CD1c-positive myeloid dendritic cell (primary cell): ENCODE measurements around the gene ZNF610.
"Not testable (repeated sequence)": the region's sequence is repeated elsewhere in the genome, so short reads cannot be mapped to it uniquely, and the experiment has no call there.

ENCODE experiments used
- DNase-seq: peaks from one replicate; pipeline ENCODE4 v3.0.0-alpha.2; 2016; ENCODE audit errors: extremely low spot score

ZNF610 gene

DNA sequence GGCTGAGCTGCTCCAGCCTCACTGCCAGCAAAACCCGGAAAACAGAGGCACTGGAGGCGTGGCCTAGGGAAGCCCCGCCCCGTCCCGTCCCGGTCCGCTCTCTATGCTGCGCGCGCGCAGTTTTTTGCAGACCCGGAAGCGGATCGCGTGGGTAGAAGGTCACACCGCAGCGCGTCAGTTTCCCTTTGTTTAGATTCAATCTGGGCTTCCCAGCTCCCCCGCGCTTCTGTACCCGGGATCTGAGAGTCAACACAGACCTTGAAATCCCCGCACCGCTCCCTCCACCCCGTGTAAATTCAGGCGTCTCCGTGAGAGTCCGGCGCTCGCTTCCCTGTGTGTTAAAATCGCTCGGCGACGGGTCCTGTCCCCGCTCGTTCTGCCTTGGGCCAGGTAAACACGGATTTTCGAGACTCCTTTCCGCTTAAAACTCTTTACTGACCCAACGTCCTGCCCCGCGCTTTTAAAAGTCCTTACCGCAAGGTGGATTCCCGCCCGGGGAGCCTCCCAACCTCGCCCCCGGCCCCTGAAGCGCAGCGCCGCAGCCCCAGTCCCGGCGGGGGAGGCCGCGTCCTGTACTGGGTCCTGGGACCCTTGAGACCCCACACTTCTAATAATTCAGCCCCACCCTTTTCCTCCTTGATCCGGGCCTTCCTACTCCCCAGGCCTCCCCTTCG is at the start of gene ZNF610:
TSS of gene ZNF610 (plus strand) at position 127 of the 674 bp plus-strand sequence. CDS start 12,930 bp downstream, outside the sequence.
- DNase-seq = peak; percentile 95

DNA sequence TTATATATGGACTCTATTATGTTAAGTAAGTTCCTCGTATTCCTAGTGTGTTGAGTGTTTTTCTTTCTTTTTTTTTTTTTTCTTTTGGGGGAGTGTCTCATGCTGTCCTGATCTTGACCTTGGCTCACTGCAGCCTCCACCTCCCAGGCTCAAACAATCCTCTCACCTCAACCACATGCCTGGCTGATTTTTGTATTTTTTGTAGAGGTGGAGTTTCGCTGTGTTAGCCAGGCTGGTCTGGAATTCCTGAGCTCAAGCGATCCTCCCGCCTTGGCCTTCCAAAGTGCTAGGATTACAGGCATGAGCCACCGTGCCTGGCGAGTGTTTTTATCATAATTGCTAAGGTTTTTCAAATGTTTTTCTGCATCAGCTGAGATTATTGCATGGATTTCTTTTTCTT is 49.8 kb upstream of the ZNF610 start:
- no peak for DNase-seq

DNA sequence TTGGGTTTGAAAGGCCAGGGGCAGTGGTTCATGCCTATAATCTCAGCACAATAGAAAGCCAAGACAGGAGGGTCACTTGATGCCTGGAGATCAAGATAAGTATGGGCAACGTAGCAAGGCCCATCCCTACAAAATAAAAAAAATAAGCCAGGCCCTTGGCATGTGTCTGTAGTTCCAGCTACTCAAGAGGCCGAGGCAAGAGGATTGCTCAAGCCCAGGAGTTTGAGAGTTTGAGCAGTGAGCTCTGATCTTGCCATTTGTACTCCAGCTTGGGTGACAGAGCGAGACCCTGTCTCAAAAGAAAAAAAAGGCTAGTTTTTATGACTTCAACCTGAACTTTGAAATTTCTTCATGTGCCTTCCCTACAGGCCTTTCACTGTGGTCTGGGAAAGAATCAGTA is 44.3 kb upstream of the ZNF610 start:
- no peak for DNase-seq

DNA sequence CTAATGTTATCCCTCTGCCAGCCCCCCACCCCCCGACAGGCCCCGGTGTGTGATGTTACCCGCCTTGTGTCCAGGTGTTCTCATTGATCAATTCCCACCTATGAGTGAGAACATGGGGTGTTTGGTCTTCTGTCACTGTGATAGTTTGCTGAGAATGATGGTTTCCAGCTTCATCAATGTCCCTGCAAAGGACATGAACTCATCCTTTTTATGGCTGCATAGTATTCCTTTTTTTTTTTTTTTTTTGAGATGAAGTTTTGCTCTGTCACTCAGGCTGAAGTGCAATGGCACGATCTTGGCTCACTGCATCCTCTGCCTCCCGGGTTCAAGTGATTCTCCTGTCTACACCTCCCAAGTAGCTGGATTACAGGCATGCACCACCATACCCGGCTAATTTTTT is 43.1 kb upstream of the ZNF610 start:
- DNase-seq = not testable (repeated sequence)

DNA sequence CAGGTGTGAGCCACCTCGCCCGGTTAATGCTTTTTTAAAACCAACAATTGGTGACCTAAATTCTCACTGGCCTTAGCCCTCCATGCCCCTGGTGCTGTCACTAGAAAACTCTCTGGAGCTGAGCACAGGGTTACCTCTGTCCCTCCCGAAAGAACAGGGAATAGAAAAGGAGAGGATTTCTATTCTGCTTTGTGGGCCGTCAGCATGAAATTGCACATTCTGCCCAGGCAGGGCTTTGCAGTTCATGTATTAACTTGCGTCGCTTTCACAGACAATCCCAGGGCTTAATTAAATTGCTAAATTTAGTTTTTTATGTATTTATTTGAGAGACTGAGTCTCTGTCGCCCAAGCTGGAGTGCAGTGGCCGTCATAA is 39.7 kb upstream of the ZNF610 start:
- no peak for DNase-seq

DNA sequence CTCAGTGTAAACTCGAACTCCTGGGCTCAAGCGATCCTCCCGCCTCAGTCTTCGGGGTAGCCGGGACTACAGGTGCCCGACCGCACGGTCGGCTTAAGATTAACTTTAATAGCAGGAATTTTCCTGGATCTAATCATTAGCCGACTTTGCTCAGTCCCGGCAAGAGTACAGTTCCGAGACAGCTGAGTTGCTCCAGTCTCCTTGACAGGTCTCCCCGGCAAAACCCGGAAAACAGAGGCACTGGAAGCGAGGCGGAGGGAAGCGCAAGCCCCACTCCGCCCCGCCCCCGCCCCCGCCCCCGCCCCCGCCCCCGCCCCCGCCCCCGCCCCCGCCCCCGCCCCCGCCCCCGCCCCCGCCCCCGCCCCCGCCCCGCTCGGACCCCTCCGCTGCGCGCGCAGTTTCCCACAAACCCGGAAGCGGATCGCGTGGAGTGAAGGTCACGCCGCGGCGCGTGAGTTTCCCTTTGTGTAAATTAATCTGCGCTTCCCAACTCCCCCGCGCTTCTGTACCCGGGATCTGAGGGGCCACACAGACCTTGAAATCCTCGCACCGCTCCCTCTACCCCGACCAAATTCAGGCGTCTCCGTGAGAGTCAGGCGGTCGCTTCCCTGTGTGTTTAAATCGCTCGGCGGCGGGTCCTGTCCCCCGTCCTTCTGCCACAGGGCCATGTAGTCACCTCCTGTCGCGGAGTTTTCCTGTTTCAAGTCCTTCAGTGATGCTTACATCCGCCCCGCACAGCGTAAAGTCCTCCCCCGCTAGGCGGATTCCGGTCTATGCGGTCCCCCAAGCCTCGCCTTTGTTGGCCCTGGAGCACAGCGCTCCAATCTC is 39.1 kb upstream of the ZNF610 start, which contains the start of gene ZNF480:
TSS of gene ZNF480 (plus strand) at position 397 of the 828 bp plus-strand sequence. CDS start 3,244 bp downstream, outside the sequence.
- peak; percentile 78 for DNase-seq

DNA sequence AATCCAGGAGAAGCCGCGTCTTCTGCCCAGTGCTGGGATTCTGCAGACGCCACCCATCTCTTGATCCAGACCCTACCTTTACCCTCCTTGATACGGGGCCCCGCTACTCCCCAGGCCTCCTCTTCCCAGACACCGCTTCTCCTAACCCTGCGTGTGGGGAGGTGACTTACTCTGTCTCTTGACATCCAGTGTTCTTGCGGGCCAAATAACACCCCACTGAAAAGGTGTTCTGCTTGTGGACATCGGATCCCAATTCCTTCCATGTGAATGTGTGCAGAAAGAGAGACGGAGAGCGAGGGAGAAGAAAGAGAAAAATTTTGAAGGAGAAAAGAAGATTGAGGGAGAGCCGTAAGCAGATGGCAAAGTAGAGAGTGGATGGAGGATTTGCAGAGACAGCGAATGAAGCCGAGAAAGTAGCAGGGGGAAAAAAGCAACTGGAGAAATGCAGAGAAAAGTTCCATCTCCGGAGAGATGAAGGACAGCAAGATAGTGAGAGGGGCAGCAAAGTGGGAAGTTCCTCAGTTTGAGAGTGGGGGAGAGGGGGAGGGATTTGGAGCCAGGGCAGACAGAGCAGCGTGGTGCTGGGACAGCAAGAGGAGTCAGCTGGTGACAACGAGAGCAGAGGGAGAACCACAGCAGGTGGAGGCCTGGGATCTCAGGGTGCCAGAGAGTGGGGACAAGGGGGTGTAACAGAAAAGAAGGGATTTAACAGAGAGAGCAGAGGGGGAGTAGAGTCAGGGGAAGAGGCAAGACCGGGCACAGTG is 38.3 kb upstream of the ZNF610 start:
- no peak for DNase-seq

DNA sequence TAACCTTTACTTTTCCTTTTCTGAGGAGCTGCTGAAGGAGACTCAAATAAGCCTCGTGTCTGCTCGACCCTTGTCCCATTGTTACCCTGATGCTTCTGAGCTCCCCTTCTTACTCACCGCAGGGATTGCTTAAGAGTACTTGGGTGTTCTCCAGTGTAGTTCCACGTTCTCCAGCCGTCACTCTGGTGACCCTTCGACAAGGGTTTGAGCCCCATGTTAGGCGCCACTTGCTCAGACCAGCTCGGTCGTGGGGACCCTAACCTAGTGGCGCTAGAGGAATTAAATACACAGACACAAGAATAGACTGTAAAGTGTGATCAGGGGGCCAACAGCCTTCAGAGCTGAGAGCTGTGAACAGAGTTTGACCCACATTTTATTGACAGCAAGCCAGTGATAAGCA is 28.8 kb upstream of the ZNF610 start:
- DNase-seq = no peak

DNA sequence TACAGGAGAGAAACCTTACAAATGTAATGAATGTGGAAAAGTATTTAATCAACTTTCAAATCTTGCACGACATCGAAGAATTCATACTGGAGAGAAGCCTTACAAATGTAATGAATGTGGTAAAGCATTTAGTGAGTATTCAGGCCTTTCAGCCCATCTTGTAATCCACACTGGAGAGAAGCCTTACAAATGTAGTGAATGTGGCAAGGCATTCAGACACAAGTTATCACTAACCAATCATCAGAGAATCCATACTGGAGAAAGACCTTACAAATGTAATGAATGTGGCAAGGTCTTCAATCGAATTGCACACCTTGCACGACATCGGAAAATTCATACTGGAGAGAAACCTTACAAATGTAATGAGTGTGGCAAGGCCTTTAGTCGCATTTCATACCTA is 13.6 kb upstream of the ZNF610 start:
- DNase-seq = no peak

DNA sequence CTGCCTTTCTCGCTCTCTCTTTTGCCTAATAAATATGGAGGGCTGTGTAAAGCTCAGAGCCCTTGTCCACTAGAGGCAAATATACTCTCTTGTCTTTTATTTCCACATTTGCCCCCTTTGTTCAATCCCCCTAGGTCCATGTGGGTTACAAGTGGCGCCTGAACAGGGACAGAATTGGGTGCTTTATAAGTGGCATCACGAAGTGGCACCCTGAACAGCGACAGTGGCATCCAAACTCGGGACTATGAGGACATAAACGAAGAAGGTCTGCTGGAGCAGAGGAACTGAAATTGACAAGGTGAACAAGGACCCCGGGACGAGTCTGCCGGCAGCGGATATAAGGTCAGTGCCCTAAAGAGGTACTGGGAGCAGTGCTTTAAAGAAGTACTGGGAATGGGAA is 4.3 kb upstream of the ZNF610 start:
- DNase-seq = no peak

DNA sequence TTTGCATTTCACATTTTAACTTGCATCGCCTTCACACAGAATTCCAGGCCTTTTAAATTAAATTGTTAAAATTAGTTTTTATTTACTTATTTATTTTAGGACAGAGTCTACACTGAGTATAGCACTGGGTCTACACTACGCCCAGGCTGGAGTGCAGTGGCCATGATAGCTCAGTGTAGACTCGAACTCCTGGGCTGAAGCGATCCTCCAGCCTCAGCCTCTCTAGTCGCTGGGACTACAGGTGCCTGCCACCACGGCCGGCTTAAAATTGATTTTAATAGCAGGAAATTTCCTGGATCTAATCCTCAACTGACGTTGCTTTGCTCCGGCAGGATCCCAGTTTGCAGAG is 301 bp upstream of the ZNF610 start:
- no peak for DNase-seq

DNA sequence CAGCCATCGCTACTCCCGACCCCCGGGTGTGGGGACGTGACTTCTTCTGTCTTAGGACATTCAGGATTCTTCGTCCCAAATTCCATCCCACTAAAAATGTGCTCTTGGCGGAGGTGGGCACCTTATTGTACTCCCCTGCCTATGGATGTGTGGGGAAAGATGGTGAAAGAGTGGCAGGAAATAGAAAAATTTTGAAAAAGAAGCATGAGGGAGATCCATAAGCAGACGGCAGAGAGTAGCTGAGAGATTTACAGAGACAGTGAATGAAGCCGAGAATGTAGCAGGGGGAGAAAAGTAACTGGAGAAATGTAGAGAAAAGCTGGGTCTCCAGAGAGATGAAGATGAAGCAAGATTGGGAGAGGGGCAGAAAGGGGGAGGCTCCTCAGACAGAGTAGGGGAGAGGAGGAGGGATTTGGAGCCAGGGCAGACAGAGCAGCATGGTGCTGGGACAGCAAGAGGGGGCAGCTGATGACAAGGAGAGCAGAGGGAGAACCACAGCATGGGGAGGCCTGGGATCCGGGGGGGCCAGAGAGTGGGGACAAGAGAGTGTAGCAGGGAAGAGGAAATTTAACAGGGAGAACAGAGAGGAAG is 843 bp downstream of the ZNF610 start:
- no peak for DNase-seq

DNA sequence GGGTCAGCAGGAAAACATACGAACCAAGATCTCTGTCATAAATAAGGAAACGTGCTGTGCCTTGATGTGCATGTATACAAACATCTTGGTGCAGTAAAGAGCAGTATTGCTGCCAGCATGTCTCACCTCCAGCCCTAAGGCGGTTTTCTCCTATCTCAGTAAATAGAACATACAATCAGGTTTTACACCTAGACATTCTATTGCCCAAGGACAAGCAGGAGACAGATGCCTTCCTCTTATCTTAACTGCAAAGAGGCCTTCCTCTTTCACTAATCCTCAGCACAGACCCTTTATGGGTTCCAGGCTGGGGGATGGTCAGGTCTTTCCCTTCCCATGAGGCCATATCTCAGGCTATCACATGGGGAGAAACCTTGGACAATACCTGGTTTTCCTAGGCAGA is 3.0 kb downstream of the ZNF610 start:
- DNase-seq = not testable (repeated sequence)

DNA sequence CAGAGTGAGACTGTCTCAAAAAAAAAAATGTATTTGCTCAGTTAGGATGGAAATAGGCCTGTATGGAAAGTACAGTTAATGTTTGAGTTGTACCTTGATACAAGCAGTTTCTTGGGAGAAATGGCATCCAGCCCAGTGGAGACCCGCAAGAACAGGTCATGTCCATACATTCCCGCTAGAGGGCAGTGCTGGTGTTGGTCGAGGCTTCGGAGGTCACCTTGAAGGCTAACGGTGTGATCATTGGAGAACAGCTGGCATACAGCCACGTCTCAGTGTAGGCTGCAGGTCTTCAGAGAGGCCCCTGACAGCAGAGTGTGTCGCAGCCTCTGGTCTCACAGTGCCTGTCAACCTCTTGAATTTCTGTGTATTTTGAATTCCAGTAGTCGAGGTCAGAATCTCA is 7.5 kb downstream of the ZNF610 start:
- peak; percentile 53 for DNase-seq

DNA sequence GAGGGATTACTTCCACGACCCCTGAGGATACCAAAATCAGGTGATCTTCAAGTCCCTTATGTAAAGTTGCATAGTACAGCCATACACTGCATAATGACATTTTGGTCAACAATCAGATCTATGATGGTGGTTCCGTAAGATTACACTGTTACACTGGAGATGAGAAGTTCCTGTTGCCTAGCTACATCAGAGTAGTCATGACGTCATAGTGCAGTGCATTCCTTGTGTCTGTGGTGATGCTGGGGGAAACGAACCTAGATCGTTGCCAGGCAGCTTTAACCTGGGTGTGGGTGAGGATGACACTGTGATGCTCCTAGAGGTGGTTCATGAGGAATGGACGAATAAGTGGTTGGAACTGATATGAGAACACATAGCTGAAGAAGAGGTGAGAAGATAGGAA is 9.1 kb downstream of the ZNF610 start:
- DNase-seq = no peak

DNA sequence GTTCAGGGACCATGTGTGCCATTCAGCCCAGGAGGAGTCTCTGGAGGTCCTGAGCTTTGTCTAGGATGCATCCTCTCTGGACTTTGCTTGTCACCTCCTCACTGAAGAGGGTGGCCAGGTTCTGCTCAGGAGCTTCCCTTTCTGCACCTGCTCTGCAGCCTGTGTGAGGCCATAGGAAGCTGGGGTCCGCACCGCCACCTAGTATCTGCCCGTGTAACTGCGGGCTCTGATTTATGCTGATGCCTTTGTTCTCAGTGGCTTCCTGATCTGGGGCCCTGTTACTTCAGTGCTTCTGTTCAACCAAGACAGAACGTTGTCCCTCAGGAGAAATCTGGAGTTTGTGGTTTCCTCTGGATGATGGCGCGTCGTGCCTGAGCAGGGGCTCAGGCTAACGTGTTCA is 15.5 kb downstream of the ZNF610 start:
- no peak for DNase-seq

DNA sequence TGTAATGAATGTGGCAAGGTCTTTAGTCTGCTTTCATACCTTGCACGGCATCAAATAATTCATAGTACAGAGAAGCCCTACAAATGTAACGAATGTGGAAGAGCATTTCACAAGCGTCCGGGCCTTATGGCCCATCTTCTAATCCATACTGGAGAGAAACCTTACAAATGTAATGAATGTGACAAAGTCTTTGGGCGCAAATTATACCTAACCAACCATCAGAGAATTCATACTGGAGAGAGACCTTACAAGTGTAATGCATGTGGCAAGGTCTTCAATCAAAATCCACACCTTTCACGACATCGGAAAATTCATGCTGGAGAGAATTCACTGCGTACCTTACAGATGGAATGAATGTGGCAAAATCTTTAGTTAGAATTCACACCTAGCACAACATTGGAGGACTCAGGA is 30.4 kb downstream of the ZNF610 start:
- no peak for DNase-seq

DNA sequence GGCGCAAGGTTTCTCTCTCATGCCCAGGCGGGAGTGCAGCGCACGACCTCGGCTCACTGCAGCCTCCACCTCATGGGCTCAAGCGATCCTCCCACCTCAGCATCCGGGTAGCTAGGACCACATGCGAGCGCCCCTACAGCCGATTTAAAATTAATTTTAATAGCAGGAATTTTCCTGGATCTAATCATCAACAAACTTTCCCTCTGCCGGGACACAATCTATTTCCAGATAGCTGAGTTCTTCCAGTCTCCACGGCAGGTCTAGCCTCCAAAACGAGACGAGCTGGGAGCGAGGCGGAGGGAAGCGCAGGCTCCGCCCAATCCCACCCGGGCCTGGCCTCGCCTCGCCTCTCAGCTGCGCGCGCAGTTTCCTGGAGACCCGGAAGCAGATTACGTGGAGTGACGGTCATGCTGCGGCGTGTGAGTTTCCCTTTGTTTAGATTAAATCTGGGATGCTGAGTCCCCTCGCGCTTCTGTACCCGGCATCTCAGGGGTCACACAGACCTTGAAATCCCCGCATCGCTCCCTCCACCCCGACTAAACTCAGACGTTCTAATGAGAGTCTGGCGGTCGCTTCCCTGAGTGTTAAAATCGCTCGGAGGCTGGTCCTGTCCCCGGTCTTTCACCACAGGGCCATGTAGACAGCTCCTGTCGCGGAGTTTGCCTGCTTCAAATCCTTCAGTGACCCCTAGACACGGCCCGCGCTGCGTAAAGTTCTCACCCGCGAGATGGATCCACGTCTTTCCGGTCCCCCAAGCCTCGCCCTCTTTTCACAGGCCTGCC is 33.7 kb downstream of the ZNF610 start, which contains the start of gene ZNF880:
TSS of gene ZNF880 (plus strand) at position 365 of the 782 bp plus-strand sequence. CDS start at position 408, 43 bp downstream.
- DNase-seq = peak; percentile 95

DNA sequence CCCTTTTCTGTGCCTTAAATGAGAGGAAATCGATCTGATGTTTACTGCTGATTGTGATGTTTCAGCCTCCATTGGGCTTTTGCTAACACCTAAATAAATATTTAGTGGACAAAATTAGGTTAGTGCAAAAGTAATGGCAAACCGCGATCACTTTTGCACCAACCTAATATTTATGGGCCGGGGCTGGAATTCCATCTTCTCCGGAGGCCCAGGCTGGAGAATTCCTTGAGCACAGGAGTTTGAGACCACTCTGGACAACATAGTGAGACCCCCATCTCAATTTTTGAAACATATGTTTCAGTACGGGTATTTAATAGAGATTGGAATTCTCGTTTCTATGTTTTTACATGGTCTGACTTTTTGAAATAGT is 34.3 kb downstream of the ZNF610 start:
- no peak for DNase-seq

DNA sequence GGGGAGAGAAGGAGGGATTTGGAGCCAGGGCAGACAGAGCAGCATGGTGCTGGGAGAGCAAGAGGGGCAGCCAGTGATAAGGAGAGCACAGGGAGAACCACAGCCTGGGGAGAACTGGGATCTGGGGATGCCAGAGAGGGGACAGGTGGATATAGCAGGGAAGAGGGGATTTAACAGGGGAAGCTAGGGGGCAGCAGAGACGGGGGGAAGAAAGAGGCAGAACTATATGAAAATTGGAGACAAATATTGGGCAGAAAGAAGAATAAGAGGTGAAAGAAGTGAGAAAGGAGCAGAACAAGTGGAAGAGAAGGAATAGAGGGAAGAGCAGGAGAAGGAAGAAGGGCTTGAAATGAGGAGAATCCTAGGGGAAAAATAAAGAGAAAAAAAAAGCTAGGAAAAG is 55.1 kb downstream of the ZNF610 start:
- no peak for DNase-seq
